ENCODE data around the gene UNC5CL. TPM values are rescaled to one million over a fixed set of nuclear protein-coding genes. Genes with fewer than 3 reads are reported as not detected.

The UNC5CL gene
- total and polyA plus RNA-seq, 2 experiments from 2014 or later = 0.87 to 1.2 TPM

GRCh38 chr6:41043151-41043550 is 4.1 kb upstream of the UNC5CL start:
- Histone ChIP-seq H2AFZ (no peak overlapping the region), H3K4me2 (no peak overlapping the region), H3K27ac (ENCODE audit: low read depth) (no peak overlapping the region), H3K27me3 (ENCODE audit: insufficient read depth) (no peaks in the 10 kb centered on the region), H3K4me3 (no peak overlapping the region), H3K79me2 (replicated peaks; ENCODE audit: insufficient read depth) (no peaks in the 10 kb centered on the region), H3F3A (replicated peaks; ENCODE audit: low read depth) (no peaks in the 10 kb centered on the region), H3K36me3 (ENCODE audit: insufficient read depth) (no peaks in the 10 kb centered on the region; the same call in 1 of the 2 replicates), H3K9me2 (ENCODE audit: insufficient read depth) (no peaks in the 10 kb centered on the region), H3K4me1 (ENCODE audit: insufficient read depth) (no peaks in the 10 kb centered on the region; the same call in 1 of the 2 replicates), H4K20me1 (replicated peaks; ENCODE audit: insufficient read depth) (no peaks in the 10 kb centered on the region)
- DNase-seq (ENCODE audit: low spot score) (no peak), ATAC-seq (no peak)
- Mint-ChIP-seq H3K27me3 (ENCODE audit: insufficient read depth, low read depth, poor library complexity) (peaks cover 7% of the 10 kb centered on the region), H3K4me3 (no peak overlapping the region), H3K9me3 (no peaks in the 10 kb centered on the region), H3K27ac (no peak overlapping the region), H3K36me3 (ENCODE audit: low read depth) (no peaks in the 10 kb centered on the region), H3K4me1 (peaks cover 10% of the 10 kb centered on the region)
- no peak for TF ChIP-seq STAT1 (IDR thresholded peaks at IDR 0.05; ENCODE audit: unreplicated experiment)
- TF ChIP-seq ZNF114 (CRISPR knock-in tag; IDR thresholded peaks at IDR 0.05) = no peak
- TF ChIP-seq NANOG (IDR thresholded peaks at IDR 0.05; ENCODE audit: borderline replicate concordance) = no peak

DNA sequence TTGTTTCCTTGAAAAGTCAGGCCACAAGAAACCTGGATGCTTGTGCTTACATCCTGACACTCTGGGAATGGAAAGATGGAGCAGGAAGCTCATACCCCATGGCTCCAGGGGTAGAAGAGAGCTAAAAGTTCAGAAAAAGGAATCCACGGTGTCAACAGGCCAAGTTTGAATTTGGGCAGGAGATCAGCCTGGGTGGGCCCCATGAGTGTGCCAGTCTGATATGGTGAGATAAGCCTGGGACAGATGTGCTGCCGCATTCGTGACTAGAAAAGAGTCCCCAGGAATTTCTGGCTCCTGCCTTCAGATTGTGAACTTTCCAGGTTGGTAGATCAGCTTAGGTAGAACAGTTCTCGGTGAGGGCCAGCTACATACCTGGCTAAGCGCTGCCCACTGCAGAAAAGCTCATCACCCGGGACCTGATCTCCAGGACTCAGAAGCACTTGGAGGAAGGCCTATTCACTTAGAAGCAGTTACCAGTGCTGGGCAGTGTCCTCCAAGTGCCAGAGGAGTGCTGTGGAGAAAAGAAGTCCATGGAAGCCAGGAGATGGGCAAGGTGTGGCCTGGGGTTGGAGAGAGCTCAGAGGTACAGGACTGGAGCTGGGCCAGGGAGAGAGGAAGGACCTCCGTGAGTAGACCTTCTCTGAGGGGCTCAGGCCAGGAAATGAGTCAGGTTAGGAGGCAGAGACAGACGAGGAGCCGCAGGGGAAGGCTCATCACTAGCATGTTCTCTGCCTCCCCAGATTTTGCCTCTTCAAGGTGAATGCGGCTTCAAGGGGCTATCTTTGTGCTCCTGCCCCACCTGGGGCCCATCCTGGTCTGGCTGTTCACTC is 3.4 kb upstream of the UNC5CL start, which contains the start of gene TSPO2:
Gene TSPO2, plus strand, starts transcription at position 242 of the 830 bp plus-strand sequence. Its CDS starts 519 bp downstream, at position 761.
- H3K9me2 ChIP-seq (ENCODE audit: insufficient read depth) = no peaks in the 10 kb centered on the region
- H3K4me2 ChIP-seq = no peak within 1 kb of the TSS
- no peaks in the 10 kb centered on the region for H3F3A ChIP-seq (replicated peaks; ENCODE audit: low read depth)
- H3K4me1 Mint-ChIP-seq = peaks cover 10% of the 10 kb centered on the region
- no peaks in the 10 kb centered on the region for H4K20me1 ChIP-seq (replicated peaks; ENCODE audit: insufficient read depth)
- no peaks in the 10 kb centered on the region for H3K9me3 Mint-ChIP-seq
- H3K4me3 Mint-ChIP-seq = no peak within 1 kb of the TSS
- ATAC-seq (no peak), DNase-seq (ENCODE audit: low spot score) (no peak)
- H3K27me3 ChIP-seq (ENCODE audit: insufficient read depth) = no peaks in the 10 kb centered on the region
- no peak within 1 kb of the TSS for H3K27ac ChIP-seq (ENCODE audit: low read depth)
- H3K36me3 ChIP-seq (ENCODE audit: insufficient read depth) = no peaks in the 10 kb centered on the region; the same call in 1 of the 2 replicates
- no peak within 1 kb of the TSS for H3K4me3 ChIP-seq
- peaks cover 5% of the 10 kb centered on the region for H3K27me3 Mint-ChIP-seq (ENCODE audit: insufficient read depth, low read depth, poor library complexity)
- H3K4me1 ChIP-seq (ENCODE audit: insufficient read depth) = no peaks in the 10 kb centered on the region; the same call in 1 of the 2 replicates
- H3K27ac Mint-ChIP-seq = no peak within 1 kb of the TSS
- H3K36me3 Mint-ChIP-seq (ENCODE audit: low read depth) = no peaks in the 10 kb centered on the region
- no peak within 1 kb of the TSS for H2AFZ ChIP-seq
- H3K79me2 ChIP-seq (replicated peaks; ENCODE audit: insufficient read depth) = no peaks in the 10 kb centered on the region
- no peak for TF ChIP-seq EZH2 (IDR thresholded peaks at IDR 0.05; ENCODE audit: low read depth, unreplicated experiment)
- no peak for TF ChIP-seq REST (IDR thresholded peaks at IDR 0.05; ENCODE audit: unreplicated experiment)
- TF ChIP-seq CREB1 (CRISPR knock-in tag; IDR thresholded peaks at IDR 0.05; ENCODE audit: low read depth) = no peak
- TF ChIP-seq, protein P1, sequence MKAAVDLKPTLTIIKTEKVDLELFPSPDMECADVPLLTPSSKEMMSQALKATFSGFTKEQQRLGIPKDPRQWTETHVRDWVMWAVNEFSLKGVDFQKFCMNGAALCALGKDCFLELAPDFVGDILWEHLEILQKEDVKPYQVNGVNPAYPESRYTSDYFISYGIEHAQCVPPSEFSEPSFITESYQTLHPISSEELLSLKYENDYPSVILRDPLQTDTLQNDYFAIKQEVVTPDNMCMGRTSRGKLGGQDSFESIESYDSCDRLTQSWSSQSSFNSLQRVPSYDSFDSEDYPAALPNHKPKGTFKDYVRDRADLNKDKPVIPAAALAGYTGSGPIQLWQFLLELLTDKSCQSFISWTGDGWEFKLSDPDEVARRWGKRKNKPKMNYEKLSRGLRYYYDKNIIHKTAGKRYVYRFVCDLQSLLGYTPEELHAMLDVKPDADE (IDR thresholded peaks at IDR 0.05) = no peak
- TF ChIP-seq ZNF331 (CRISPR knock-in tag; IDR thresholded peaks at IDR 0.05; ENCODE audit: low read depth) = no peak
- no peak for TF ChIP-seq CTCF (conservative IDR thresholded peaks at IDR 0.05; ENCODE audit: low read depth in 2 of 2)
- no peak for TF ChIP-seq ZNF114 (CRISPR knock-in tag; IDR thresholded peaks at IDR 0.05)
- TF ChIP-seq JUNB (IDR thresholded peaks at IDR 0.05; ENCODE audit: unreplicated experiment) = no peak
- TF ChIP-seq EZH2phosphoT487 (IDR thresholded peaks at IDR 0.05; ENCODE audit: unreplicated experiment) = no peak

Measured in GM23338 (cell line).